ENCODE results near the gene ASB18. TPM values are rescaled to one million over a fixed set of nuclear protein-coding genes. Genes with fewer than 3 reads are reported as not detected.

ASB18 gene
- not detected for polyA plus RNA-seq

DNA sequence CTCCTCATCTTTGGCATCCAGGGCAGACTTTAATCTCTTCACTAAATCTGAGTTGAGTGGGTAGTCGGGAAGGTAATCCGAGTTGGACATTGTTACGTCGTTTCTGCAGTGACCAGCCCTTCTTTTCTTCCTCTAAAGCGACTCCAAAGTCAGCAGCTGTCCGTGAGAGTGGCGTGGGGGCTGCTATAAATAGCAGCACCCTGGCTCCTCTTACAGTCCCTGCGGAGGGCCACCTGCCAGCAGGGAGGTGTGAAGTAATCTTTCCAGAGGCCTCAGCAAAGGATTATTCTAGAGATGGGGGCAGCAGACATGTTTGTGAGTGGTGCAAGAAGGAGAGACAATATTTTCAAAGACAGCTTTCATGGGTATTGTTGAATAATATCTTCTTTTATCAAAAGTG is at the start of gene ASB18:
Gene ASB18 (minus strand): TSS at position 151 of the 400 bp plus-strand sequence. CDS start 61 bp downstream, at position 90.
- WGBS, 3 donors = 38 to 55% (median 50%) methylated on average over 8 of the region's 8 CpGs
- H3K27ac ChIP-seq (ENCODE audit: low read depth, low read length) = no peak within 1 kb of the TSS

GRCh38 chr2:236311286-236311685 is 47.1 kb upstream of the ASB18 start:
- no peak overlapping the region for H3K27ac ChIP-seq (ENCODE audit: low read depth, low read length)
- 67 to 90% (median 83%) methylated on average over 3 of the region's 3 CpGs for WGBS, 3 donors

- 34 to 43% (median 42%) methylated on average over 9 of the region's 9 CpGs for WGBS, 3 donors
- no peak overlapping the region for H3K27ac ChIP-seq (ENCODE audit: low read depth, low read length)
Observed at GRCh38 chr2:236309669-236310029, 45.4 kb upstream of the ASB18 start.

GRCh38 chr2:236308855-236309668 is 44.9 kb upstream of the ASB18 start:
- no peak overlapping the region for H3K27ac ChIP-seq (ENCODE audit: low read depth, low read length)
- 59 to 68% (median 67%) methylated on average over 19 of the region's 19 CpGs for WGBS, 3 donors

GRCh38 chr2:236307641-236308040 is 43.4 kb upstream of the ASB18 start:
- no peak overlapping the region for H3K27ac ChIP-seq (ENCODE audit: low read depth, low read length)
- WGBS, 3 donors = 69 to 86% (median 81%) methylated on average over 12 of the region's 12 CpGs

GRCh38 chr2:236306825-236307540 is 42.8 kb upstream of the ASB18 start:
- WGBS, 3 donors = 66 to 82% (median 81%) methylated on average over 13 of the region's 13 CpGs
- H3K27ac ChIP-seq (ENCODE audit: low read depth, low read length) = no peak overlapping the region

- H3K27ac ChIP-seq (ENCODE audit: low read depth, low read length) = no peak overlapping the region
- 70 to 82% (median 75%) methylated on average over 6 of the region's 6 CpGs for WGBS, 3 donors
Observed at GRCh38 chr2:236305964-236306605, 41.9 kb upstream of the ASB18 start.

GRCh38 chr2:236305531-236305930 is 41.3 kb upstream of the ASB18 start:
- no peak overlapping the region for H3K27ac ChIP-seq (ENCODE audit: low read depth, low read length)
- 87 to 91% (median 90%) methylated on average over 10 of the region's 10 CpGs for WGBS, 3 donors

DNA sequence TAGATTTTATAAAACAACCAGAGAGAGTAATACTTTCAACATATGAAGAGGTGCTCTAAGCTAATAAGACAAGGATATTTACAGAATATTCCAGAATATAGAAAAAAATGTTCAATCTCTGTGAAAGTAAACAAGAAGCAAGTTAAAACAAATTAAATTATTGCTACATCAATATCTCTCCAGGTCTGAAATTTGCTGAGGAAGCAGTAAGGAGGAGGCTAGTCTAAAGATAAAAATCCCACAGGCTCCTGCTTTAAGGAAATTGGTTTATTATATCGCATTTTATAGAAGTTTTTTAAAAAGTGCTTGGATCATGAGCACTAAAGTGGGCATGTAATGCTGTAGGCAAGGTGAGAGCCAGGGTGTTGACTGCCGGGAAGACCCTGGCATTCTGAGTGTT is 39.7 kb upstream of the ASB18 start:
- no peak overlapping the region for H3K27ac ChIP-seq (ENCODE audit: low read depth, low read length)
- WGBS, 3 donors = 76 to 94% (median 79%) methylated on average over 2 of the region's 2 CpGs

DNA sequence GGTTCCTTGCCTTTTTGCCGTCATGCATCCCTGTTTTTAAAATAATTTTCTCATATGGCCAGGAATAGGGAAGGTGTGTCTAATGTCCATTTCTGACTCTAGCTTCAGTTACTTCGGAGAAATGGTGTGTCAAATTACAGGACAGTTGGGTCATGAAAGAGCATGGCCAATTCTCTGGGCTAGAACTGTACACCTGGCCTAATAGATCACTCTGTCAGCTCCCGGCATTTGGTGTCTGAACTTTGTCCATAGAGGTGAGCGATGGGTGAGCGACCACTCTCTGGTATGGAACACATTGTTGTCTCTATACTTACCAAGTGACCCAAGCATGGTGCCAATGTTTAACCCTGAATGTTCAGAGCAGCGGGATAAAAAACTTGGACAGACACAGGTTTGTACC is 38.3 kb upstream of the ASB18 start:
- H3K27ac ChIP-seq (ENCODE audit: low read depth, low read length) = no peak overlapping the region
- 88 to 89% (median 88%) methylated on average over 6 of the region's 6 CpGs for WGBS, 3 donors

- 69 to 85% (median 82%) methylated on average over 11 of the region's 11 CpGs for WGBS, 3 donors
- no peak overlapping the region for H3K27ac ChIP-seq (ENCODE audit: low read depth, low read length)
Observed at GRCh38 chr2:236298924-236299475, 34.8 kb upstream of the ASB18 start.

GRCh38 chr2:236295481-236295880 is 31.3 kb upstream of the ASB18 start:
- no peak overlapping the region for H3K27ac ChIP-seq (ENCODE audit: low read depth, low read length)
- 73 to 87% (median 84%) methylated on average over 8 of the region's 8 CpGs for WGBS, 3 donors

DNA sequence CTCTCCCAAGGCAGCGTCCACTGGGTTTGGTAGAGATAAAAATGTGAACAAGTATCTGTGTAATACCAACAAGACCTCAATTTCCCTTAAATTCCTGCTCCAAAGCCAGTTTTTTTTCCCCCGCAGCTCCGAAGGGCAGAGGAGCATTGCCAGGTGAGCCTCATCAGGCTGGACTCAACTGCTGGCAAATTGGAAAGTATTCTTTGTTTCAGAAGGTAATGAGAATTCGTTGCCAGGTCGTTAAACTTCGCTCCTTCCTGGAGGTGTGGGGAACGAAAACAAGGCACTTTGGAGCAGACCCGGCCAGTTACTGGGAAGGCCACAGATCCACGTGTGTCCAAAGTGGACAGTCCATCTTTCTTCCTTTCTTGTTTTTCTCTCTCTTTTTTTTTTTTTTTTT is 30.4 kb upstream of the ASB18 start:
- WGBS, 3 donors = 73 to 80% (median 75%) methylated on average over 9 of the region's 9 CpGs
- no peak overlapping the region for H3K27ac ChIP-seq (ENCODE audit: low read depth, low read length)

GRCh38 chr2:236293241-236293810 is 29.1 kb upstream of the ASB18 start:
- no peak overlapping the region for H3K27ac ChIP-seq (ENCODE audit: low read depth, low read length)
- WGBS, 3 donors = 67 to 91% (median 84%) methylated on average over 6 of the region's 6 CpGs

DNA sequence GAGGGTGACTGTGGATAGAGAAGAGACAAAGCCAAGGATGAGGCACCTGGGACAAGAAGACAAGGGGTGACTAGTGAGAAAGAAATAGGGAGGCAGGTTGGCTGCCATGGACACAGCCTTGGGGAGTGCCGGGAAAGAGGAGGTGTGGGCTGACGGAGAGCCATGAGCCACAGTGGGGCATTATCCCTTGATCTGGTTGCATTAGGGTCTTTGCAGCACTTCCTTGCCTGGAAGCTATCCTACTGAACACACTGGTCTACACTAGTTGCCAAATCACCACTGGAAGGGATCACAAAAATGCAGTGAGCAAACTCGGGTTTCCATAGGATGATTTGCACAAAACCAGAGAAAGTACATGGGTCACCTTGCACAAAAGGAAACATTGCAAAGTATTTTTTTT is 27.7 kb upstream of the ASB18 start:
- no peak overlapping the region for H3K27ac ChIP-seq (ENCODE audit: low read depth, low read length)
- WGBS, 3 donors = 87 to 94% (median 91%) methylated on average over 3 of the region's 3 CpGs

DNA sequence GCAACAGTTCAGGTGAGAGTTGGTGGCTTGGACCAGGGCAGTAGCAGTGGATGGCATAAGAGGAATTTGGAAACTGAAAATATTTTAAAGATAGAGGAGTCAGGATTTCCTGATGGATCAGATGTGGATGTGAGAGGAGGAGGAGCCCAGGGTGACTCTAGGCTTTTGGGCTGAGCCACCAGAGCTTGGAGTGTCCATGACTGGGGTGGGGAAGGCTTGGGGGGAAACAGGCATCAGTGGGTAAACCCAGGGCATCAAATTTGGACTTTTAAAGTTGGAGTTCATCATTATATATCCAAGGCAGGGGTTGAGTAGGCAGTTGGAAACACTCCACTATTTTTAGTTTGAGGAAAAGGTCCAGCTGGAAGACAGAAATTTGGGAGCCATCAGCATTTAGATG is 27.3 kb upstream of the ASB18 start:
- H3K27ac ChIP-seq (ENCODE audit: low read depth, low read length) = no peak overlapping the region

DNA sequence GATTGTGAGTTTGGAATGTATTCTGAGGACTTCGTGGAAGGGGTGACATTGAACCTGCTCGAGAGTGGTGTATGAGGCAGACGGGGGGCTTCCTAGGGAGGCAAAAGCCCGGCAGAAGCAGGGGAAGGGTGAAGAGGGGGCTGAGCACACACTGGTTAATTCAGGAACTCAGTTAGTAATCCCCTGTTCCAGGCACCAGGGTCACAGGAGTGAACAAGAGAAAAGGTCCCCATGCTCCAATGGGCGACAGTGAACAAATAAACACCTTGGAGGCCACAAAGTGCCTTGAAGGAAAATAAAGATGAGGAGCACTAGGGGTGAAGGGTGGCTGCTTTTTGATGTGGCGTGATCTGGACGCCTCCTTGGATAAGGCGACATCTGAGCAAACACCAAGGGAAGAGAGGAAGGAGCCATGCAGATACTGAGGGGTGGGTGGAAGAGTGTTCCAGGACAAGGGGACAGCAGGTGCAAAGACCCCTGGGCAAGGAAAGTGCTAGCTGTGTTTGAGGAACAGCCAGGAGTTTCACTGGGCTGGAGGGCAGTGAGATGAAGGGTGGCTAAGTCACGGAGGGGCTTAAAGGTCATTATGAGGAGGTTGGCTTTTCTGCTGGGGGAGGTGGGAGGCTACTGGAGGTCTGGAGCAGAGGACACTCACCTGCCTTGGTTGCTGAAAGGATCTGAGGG is 26.7 kb upstream of the ASB18 start:
- 61 to 81% (median 77%) methylated on average over 9 of the region's 9 CpGs for WGBS, 3 donors
- H3K27ac ChIP-seq (ENCODE audit: low read depth, low read length) = no peak overlapping the region

- H3K27ac ChIP-seq (ENCODE audit: low read depth, low read length) = no peak overlapping the region
- 55 to 69% (median 60%) methylated on average over 9 of the region's 9 CpGs for WGBS, 3 donors
Observed at GRCh38 chr2:236289766-236290462, 25.7 kb upstream of the ASB18 start.

Data from adipose tissue (tissue), 3 donors.